Hematopoietic multipotent progenitor cell treated with erythropoietin and hydrocortisone succinate and interleukin-3 and kit ligand, for 4 days (in vitro differentiated cells): Measurements from ENCODE around the gene AKNA.

Experiments used
- DNase-seq: peaks from one replicate; pipeline ENCODE4 v3.0.0-alpha.2; 2015

The AKNA gene

GRCh38 chr9:114356792-114357191 is 31.0 kb downstream of the AKNA start:
- no peak for DNase-seq

GRCh38 chr9:114355821-114356220 is 32.0 kb downstream of the AKNA start:
- no peak for DNase-seq

GRCh38 chr9:114351932-114352331 is 35.9 kb downstream of the AKNA start:
- DNase-seq = peak; percentile 52

GRCh38 chr9:114350636-114351401 is 37.0 kb downstream of the AKNA start:
- DNase-seq = no peak

GRCh38 chr9:114349713-114350480 is 37.9 kb downstream of the AKNA start:
- DNase-seq = no peak

- DNase-seq = peak; percentile 92
Observed at GRCh38 chr9:114348906-114349482, 38.8 kb downstream of the AKNA start.

- DNase-seq = no peak
Observed at GRCh38 chr9:114348261-114348905, 39.4 kb downstream of the AKNA start.

- no peak for DNase-seq
Observed at GRCh38 chr9:114347675-114348074, 40.1 kb downstream of the AKNA start.

GRCh38 chr9:114346146-114346545 is 41.6 kb downstream of the AKNA start:
- DNase-seq = no peak

- no peak for DNase-seq
Observed at GRCh38 chr9:114345493-114346065, 42.2 kb downstream of the AKNA start.

- DNase-seq = no peak
Observed at GRCh38 chr9:114344692-114345091, 43.1 kb downstream of the AKNA start.

- DNase-seq = no peak
Observed at GRCh38 chr9:114344188-114344566, 43.6 kb downstream of the AKNA start.

- no peak for DNase-seq
Observed at GRCh38 chr9:114343471-114344187, 44.2 kb downstream of the AKNA start.

- no peak for DNase-seq
Observed at GRCh38 chr9:114342755-114343440, 44.9 kb downstream of the AKNA start.

GRCh38 chr9:114341991-114342390 is 45.8 kb downstream of the AKNA start:
- DNase-seq = no peak

GRCh38 chr9:114341152-114341830 is 46.5 kb downstream of the AKNA start:
- DNase-seq = no peak

- DNase-seq = peak; percentile 77
Observed at GRCh38 chr9:114339130-114339908, 48.5 kb downstream of the AKNA start.

- DNase-seq = no peak
Observed at GRCh38 chr9:114338187-114338586, 49.6 kb downstream of the AKNA start.

GRCh38 chr9:114336699-114337395 is 50.9 kb downstream of the AKNA start:
- no peak for DNase-seq

- no peak for DNase-seq
Observed at GRCh38 chr9:114336157-114336556, 51.6 kb downstream of the AKNA start.
